PC-3 (cell line): ENCODE measurements around the gene PEX10. TPM values are rescaled to one million over a fixed set of nuclear protein-coding genes. Genes with fewer than 3 reads are reported as not detected.

Experiments
- ATAC-seq: fragments of 200-7000 bp; cut with Tn5 transposase; 2 replicates; pipeline ENCODE4 v1.9.1; 2020; ENCODE audit warnings: mild to moderate bottlenecking, moderate library complexity
- BruUV-seq: library from RNA; stranded (reverse); fragments of 400-500 nt; replicated peaks from 2 replicates; lab custom pipeline; 2021; lab: Mats Ljungman, UMichigan
- CTCF ChIA-PET: fragments of 300-600 bp; sonication (Branson Sonifier 250); formaldehyde crosslinking; loops from one replicate; lab custom pipeline; 2022; ENCODE audit warnings: antibody characterized with exemption; lab: Charles Lee
- POLR2A ChIA-PET: fragments of 300-600 bp; sonication (Branson Sonifier 250); formaldehyde crosslinking; loops from one replicate; lab custom pipeline; 2022; ENCODE audit warnings: antibody characterized with exemption; ENCODE audit not compliant: unreplicated experiment; lab: Charles Lee
- DNase-seq: peaks from one replicate; pipeline ENCODE4 v3.0.0-alpha.2; 2015
- H2AFZ ChIP-seq: fragments of 300-600 bp; sonication (generic); 2 replicates; pipeline ENCODE4 v1.6.0; 2016; ENCODE audit warnings: antibody characterized with exemption, low read length
- H3F3A ChIP-seq: fragments of 300-600 bp; sonication (generic); one replicate; pipeline ENCODE4 v1.6.0; 2017; ENCODE audit warnings: antibody characterized with exemption, low read length, control low read depth, mild to moderate bottlenecking; ENCODE audit not compliant: unreplicated experiment
- H3K27ac ChIP-seq: fragments of 300-600 bp; sonication (generic); 2 replicates; pipeline ENCODE4 v1.5.1; 2016; ENCODE audit warnings: mild to moderate bottlenecking, low read length
- H3K27me3 ChIP-seq: fragments of 300-600 bp; sonication (generic); 2 replicates; pipeline ENCODE4 v1.6.1; 2016; ENCODE audit warnings: low read length, mixed read lengths
- H3K36me3 ChIP-seq: fragments of 300-600 bp; sonication (generic); 2 replicates; pipeline ENCODE4 v1.6.1; 2016; ENCODE audit warnings: low read depth, mixed run types, low read length, mixed read lengths
- H3K4me1 ChIP-seq: fragments of 300-600 bp; sonication (generic); 2 replicates; pipeline ENCODE4 v1.5.1; 2016; ENCODE audit warnings: low read length; ENCODE audit not compliant: insufficient read depth
- H3K4me2 ChIP-seq: fragments of 300-600 bp; sonication (generic); 2 replicates; pipeline ENCODE4 v1.6.0; 2016; ENCODE audit warnings: low read length
- H3K4me3 ChIP-seq: fragments of 300-600 bp; sonication (generic); 2 replicates; pipeline ENCODE4 v1.5.1; 2016; ENCODE audit warnings: mild to moderate bottlenecking, low read length, mixed read lengths
- H3K79me2 ChIP-seq: fragments of 300-600 bp; sonication (generic); 2 replicates; pipeline ENCODE4 v1.6.1; 2017; ENCODE audit warnings: low read length, mixed read lengths
- H3K9ac ChIP-seq: fragments of 300-600 bp; sonication (generic); 2 replicates; pipeline ENCODE4 v1.6.0; 2016; ENCODE audit warnings: mild to moderate bottlenecking, low read length
- H3K9me2 ChIP-seq: fragments of 300-600 bp; sonication (generic); replicated peaks from 2 replicates; pipeline ENCODE4 v1.6.1; 2016; ENCODE audit warnings: mixed run types, low read length, mixed read lengths
- H3K9me3 ChIP-seq: fragments of 300-600 bp; sonication (generic); 2 replicates; pipeline ENCODE4 v1.6.1; 2016; ENCODE audit warnings: low read length, mixed read lengths
- H4K20me1 ChIP-seq: fragments of 300-600 bp; sonication (generic); 2 replicates; pipeline ENCODE4 v1.6.1; 2016; ENCODE audit warnings: low read length, mixed read lengths
- CTCF ChIP-seq: fragments of 300-600 bp; sonication (generic); conservative IDR thresholded peaks from 2 replicates; pipeline ENCODE4 v1.5.1; 2017; ENCODE audit warnings: antibody characterized with exemption, low read depth, mild to moderate bottlenecking, low read length
- EZH2 ChIP-seq: fragments of 300-600 bp; sonication (generic); IDR thresholded peaks from one replicate; pipeline ENCODE4 v1.6.1; 2017; ENCODE audit warnings: antibody characterized with exemption, mild to moderate bottlenecking, low read length; ENCODE audit not compliant: unreplicated experiment
- EZH2phosphoT487 ChIP-seq: fragments of 300-600 bp; sonication (generic); IDR thresholded peaks from 2 replicates; pipeline ENCODE4 v1.6.1; 2018; ENCODE audit warnings: mild to moderate bottlenecking, antibody characterized with exemption, low read length, borderline replicate concordance
- intact Hi-C: fragments of 100-400 bp; cut with micrococcal nuclease; formaldehyde crosslinking; loops from 2 replicates; pipeline ENCODE4 v1.9.0; 2023
- total RNA-seq: library from RNA; depleted of rRNA; stranded (reverse); fragments of >200 nt; gene quantifications from 2 replicates; pipeline ENCODE4 v1.2.3, GENCODE V29; 2014

The PEX10 gene
- total RNA-seq, 1 experiment from 2014 or later, result 100 TPM

- H3K9me3 ChIP-seq, result no peaks in the 10 kb centered on the region
- peak within 1 kb of the TSS; percentile 38 for H3K27ac ChIP-seq
- no peaks in the 10 kb centered on the region for H3F3A ChIP-seq
- H3K4me3 ChIP-seq, result peak within 1 kb of the TSS; percentile 93
- H3K9ac ChIP-seq, result peak within 1 kb of the TSS; percentile 96
- peaks cover 13% of the 10 kb centered on the region for H4K20me1 ChIP-seq
- H3K79me2 ChIP-seq, result peaks cover 63% of the 10 kb centered on the region
- no peaks in the 10 kb centered on the region for H3K9me2 ChIP-seq
- H3K4me1 ChIP-seq, result peaks cover 22% of the 10 kb centered on the region
- ChIA-PET POLR2A (interaction anchor here (0.5 to 1.5 kb wide), 8 partner anchors 9 to 887 kb away, joined by 3 to 25 read pairs (median 4); no protein-coding TSS in a partner anchor), CTCF (interaction anchor here (0.6 to 1.2 kb wide), 7 partner anchors 9 to 448 kb away, joined by 3 to 10 read pairs (median 6); partner anchors contain the start of genes FAAP20 and PEX10)
- peak; percentile 94 for ATAC-seq
- TF ChIP-seq CTCF, result no peak
- no peak for TF ChIP-seq EZH2phosphoT487
- TF ChIP-seq EZH2, result no peak
- intact Hi-C loops, result loop anchor here (1.0 kb wide), 1 partner anchor 21 kb away; the partner anchor contains the start of gene PEX10
- BruUV-seq, result no TSS peak
- H2AFZ ChIP-seq, result peak within 1 kb of the TSS; percentile 86
- no peaks in the 10 kb centered on the region for H3K27me3 ChIP-seq
- H3K36me3 ChIP-seq, result peaks cover 33% of the 10 kb centered on the region; the same call in 1 of the 2 replicates
- peak; percentile 100 for DNase-seq
- peak within 1 kb of the TSS; percentile 97 for H3K4me2 ChIP-seq
Measured at GRCh38 chr1:2391041-2391930, 21.1 kb downstream of the PEX10 start, which contains the start of the genes MORN1 and RER1. TSS of gene MORN1 (minus strand) at chr1:2391554. CDS start at chr1:2391533, 21 bp downstream. TSS of gene RER1 (plus strand) at chr1:2391841. CDS start at chr1:2395791, 3,950 bp downstream.

- no peak overlapping the region for H2AFZ ChIP-seq
- ATAC-seq (no peak), DNase-seq (no peak)
- ChIA-PET POLR2A (interaction anchor here (0.6 kb wide), 1 partner anchor 117 kb away, joined by 5 read pairs; no protein-coding TSS in a partner anchor), CTCF (no interaction called here)
- H3K4me2 ChIP-seq, result peak overlapping the region; percentile 86; the same call in 1 of the 2 replicates
- H3K9me2 ChIP-seq, result no peaks in the 10 kb centered on the region
- H3K79me2 ChIP-seq, result peaks cover 46% of the 10 kb centered on the region
- H3K27ac ChIP-seq, result no peak overlapping the region
- intact Hi-C loops, result no loop called here
- no TSS peak for BruUV-seq
- no peak overlapping the region for H3K9ac ChIP-seq
- peaks cover 22% of the 10 kb centered on the region for H3K4me1 ChIP-seq
- no peaks in the 10 kb centered on the region for H3K27me3 ChIP-seq
- TF ChIP-seq EZH2 (no peak), EZH2phosphoT487 (no peak), CTCF (no peak)
- no peaks in the 10 kb centered on the region for H3F3A ChIP-seq
- peaks cover 8% of the 10 kb centered on the region for H4K20me1 ChIP-seq
- H3K9me3 ChIP-seq, result no peaks in the 10 kb centered on the region
- H3K4me3 ChIP-seq, result no peak overlapping the region
- peaks cover 16% of the 10 kb centered on the region; the same call in 1 of the 2 replicates for H3K36me3 ChIP-seq
Measured at GRCh38 chr1:2389644-2390043, 22.7 kb downstream of the PEX10 start.
